ENCODE data around the gene KLHL29. TPM values are rescaled to one million over a fixed set of nuclear protein-coding genes. Genes with fewer than 3 reads are reported as not detected.

The KLHL29 gene
- total RNA-seq = 16.1 TPM

GRCh38 chr2:23384551-23385343 is at the start of gene KLHL29:
KLHL29 (plus strand) TSS chr2:23385179; CDS start chr2:23562197, 177,018 bp downstream.

Measured in diencephalon (tissue), 1 donor.